SK-MEL-5 (cell line): ENCODE results near the gene PRM2. TPM values are rescaled to one million over a fixed set of nuclear protein-coding genes. Genes with fewer than 3 reads are reported as not detected.

ENCODE experiments used
- DNase-seq: peaks from one replicate; pipeline ENCODE4 v3.0.0-alpha.2; 2016; ENCODE audit warnings: low read depth, low spot score
- in situ Hi-C: cut with HindIII; loops from 2 replicates; pipeline ENCODE4 v1.10.0; 2016; ENCODE audit warnings: low sequenced_read_pairs, high pct_unique_total_duplicates, low pct_unique_long_range_greater_than_20kb
- total RNA-seq: library from RNA; depleted of rRNA; stranded (reverse); fragments of >200 nt; shearing (Covaris generic); gene quantifications from 2 replicates; pipeline ENCODE4 v1.2.3, GENCODE V29; 2014

Gene PRM2
- total RNA-seq, 1 experiment from 2014 or later: not detected

DNA sequence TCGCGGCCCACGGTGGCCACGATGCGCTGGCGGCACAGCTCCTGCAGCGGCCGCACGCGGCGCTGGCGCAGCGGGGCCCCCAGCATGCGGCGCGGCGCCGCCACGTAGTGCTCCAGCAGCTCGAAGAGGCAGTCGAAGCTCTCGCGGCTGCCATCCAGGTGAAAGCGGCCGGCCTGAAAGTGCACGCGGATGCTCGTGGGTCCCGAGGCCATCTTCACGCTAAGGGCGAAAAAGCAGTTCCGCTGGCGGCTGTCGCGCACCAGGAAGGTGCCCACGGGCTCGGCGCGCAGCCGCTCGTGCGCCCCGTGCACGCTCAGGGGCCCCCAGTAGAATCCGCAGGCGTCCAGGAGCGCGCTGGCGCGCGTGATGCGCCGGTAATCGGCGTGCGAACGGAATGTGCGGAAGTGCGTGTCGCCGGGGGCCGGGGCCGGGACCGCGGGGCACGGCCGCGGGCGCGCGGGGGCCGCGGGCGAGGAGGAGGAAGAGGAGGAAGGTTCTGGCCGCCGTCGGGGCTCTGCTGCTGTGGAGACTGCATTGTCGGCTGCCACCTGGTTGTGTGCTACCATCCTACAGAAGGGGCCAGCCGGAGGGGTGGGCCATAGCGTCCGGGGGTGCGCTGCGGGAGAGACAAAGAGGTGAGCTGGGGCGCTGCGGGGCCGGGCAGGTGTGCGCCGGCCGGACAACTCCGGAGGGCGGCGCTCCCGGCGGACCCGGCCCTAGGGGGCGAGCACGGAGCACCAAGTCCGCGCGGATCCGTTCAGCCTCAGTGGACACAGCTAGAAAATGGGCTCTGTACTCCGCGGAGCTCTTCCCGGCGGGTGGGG is 21.2 kb downstream of the PRM2 start:
- no peak for DNase-seq
- in situ Hi-C loops: no loop called here

GRCh38 chr16:11253995-11254912 is 22.0 kb downstream of the PRM2 start:
- in situ Hi-C loops: no loop called here
- DNase-seq: no peak

DNA sequence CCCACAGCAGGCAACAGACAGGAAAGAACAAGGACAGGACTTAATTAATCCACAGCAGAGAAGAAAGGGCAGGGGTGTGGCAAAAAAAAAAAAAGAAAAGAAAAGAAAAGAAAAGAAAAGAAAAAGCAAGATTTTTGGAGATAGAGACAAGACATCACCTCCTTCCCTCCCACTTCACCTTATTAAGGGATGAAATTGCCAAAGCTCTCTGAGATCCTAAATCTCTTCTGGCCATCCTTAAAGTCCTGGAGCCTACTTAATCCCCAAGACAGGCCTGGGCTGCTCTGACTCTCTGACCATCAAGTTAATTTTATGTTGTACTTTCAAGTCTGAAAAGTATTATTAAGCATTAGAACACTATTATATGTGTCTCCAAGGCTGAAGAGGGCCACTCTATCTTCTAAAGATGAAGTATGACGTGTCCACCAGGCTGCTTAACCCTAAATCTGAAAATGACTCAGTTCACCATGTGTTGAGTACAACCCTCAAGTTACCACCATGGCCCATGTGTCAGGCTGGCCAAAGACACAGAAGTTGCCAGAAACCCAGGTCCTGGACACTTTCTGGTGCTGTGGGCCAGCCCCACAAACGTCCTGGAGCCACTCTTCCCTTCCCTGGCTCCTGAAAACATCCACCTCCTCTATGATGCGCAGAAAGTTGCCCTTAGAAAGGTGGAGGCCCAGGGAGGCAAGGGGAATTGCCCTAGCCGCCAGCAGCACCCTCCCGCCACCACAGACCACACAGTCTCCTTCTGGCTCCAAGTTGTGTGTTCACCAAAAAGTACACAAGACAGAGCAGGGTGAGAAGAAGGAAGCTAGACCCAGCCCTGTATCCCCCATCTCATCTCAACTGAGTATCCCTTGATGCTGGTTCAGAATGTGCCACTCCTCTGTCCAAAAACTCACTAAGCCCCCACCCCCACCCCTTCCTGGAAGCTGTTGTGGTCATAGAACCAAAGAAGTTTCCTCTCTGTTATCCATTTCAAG is 23.0 kb downstream of the PRM2 start:
- in situ Hi-C loops: no loop called here
- no peak for DNase-seq

- DNase-seq: no peak
- in situ Hi-C loops: no loop called here
These were observed 23.8 kb downstream of the PRM2 start for GRCh38 chr16:11252482-11252931.

DNA sequence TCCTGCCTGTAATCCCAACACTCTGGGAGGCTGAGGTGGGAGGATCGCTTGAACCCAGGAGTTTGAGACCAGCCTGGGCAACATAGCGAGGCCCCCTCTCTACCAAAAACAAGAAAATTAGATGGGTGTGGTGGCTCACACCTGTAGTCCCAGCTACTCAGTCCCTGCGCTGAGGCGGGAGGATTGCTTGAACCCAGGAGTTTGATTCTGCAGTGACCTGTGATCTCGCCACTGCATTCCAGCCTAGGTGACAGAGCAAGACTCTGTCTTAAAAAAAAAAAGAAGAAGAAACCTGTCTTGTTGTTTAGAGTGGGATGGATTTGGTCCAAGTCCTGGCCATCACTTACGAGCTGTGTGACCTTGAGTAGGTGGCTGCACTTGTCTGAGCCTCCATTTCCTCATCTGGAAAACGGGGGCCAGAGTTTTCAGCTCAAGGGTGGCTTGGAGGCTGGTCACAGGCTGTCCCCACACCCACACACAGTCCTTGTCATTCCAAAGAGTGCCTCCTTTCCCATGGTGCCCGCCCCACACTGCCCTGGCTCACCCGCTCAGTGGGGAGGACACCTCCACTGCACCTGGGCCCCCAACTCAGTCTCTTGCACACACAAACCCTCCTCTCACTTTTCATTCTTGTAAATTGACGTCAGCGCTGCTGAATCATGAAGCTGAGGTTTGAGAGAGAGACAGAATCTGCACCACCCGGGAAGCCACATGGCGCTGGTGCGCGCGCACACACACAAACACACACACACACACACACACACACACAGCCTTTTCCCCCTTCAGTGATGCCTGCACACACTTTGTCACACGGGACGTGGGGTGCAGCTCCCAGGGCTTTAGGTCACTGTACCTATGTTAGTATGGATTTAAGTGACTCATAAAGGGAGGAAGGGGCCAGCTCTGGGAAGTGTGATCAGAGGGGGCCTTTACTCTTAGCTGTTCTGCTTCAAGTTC is 24.5 kb downstream of the PRM2 start:
- DNase-seq: no peak
- in situ Hi-C loops: no loop called here

- DNase-seq: no peak
- in situ Hi-C loops: no loop called here
These were observed 25.3 kb downstream of the PRM2 start for GRCh38 chr16:11250786-11251524.

GRCh38 chr16:11250091-11250785 is 26.0 kb downstream of the PRM2 start:
- in situ Hi-C loops: no loop called here
- DNase-seq: no peak

DNA sequence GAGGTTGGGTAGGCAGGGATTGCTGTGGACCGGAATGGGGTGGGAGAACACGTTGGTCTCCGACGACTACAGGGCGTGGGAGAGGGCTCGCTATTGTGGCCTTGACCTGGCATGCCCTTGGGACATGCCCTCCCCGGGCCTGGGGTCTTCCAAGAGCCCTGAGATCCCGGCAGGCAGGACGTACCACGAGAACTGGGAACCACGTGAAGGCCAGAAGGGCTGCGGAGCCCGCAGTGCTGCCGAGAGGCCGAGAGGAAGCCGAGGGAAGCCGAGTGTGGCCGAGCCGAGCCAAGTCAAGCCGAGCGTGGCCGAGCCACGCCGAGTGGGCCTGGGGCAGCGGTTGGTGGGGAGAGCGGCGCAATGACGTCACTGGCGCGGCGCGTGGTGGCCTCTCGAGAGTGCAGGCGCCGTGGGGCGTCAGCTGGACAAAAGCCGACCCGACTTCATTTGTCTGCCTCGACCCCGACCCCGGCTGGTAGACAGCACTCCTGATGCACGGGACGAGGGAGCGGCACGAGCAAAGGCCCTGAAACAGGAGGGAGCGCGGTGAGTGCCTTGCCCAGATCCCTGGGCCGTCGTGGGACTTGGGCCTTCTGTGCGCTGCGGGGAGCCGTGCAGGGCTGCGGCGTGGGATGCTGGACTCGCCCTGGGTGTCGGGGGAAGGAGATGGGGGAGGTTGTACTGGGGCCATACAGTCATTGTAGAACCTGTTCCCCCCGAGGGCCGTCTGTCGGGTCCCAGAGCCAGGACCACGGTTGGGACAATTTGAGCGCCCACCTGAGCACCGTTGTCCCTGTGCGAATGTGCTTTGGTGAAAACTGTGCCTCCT is 26.8 kb downstream of the PRM2 start:
- in situ Hi-C loops: no loop called here
- no peak for DNase-seq

GRCh38 chr16:11248133-11248532 is 28.1 kb downstream of the PRM2 start:
- in situ Hi-C loops: no loop called here
- no peak for DNase-seq

GRCh38 chr16:11245988-11246387 is 30.3 kb downstream of the PRM2 start:
- in situ Hi-C loops: no loop called here
- DNase-seq: no peak

DNA sequence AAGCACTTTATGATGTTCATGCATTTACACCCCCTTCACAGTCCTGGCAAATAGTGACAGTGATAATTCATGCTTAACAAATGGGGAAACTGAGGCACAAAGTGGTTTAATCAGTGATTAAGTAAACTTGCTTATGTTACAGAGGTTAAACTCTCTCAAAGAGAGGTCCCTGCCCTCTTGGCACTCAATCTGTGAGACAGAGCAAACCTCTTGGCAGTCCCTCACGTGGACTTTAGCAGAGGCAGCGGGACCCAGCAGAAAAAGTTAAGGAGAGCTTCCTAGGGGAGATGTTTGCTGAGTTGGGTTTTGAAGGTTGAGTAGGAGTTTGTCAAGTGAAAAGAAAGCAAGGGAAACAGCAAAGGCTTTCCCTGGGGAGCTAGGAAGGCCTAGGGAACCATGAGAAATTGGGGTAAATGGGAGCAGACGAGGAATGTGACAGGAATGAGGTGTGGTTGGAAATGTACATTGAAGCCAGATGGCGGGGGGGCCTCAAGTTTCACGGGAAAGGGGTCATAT is 31.0 kb downstream of the PRM2 start:
- in situ Hi-C loops: no loop called here

GRCh38 chr16:11242658-11243057 is 33.6 kb downstream of the PRM2 start:
- DNase-seq: no peak
- in situ Hi-C loops: no loop called here

More for the DNA sequence above, 31.0 kb downstream of the PRM2 start:
- no peak for DNase-seq

GRCh38 chr16:11241480-11242204 is 34.6 kb downstream of the PRM2 start:
- in situ Hi-C loops: no loop called here
- DNase-seq: no peak
